NCI-H2081 treated with DMSO at 0.1 percent for 48 hours (cell line): ENCODE data around the gene MINK1.
"Not testable (repeated sequence)": the region's sequence is repeated elsewhere in the genome, so short reads cannot be mapped to it uniquely, and the experiment has no call there.

Experiments
- DNase-seq: peaks from one replicate; lab custom pipeline; 2025; lab: John Stamatoyannopoulos, UW

The MINK1 gene

GRCh38 chr17:4846635-4847390, 13.7 kb downstream of the MINK1 start:
- no peak for DNase-seq

GRCh38 chr17:4849011-4849536, 15.9 kb downstream of the MINK1 start:
- no peak for DNase-seq

GRCh38 chr17:4850246-4850645, 17.1 kb downstream of the MINK1 start:
- no peak for DNase-seq

GRCh38 chr17:4851084-4851483, 17.9 kb downstream of the MINK1 start:
- no peak for DNase-seq

GRCh38 chr17:4852567-4853207, 19.5 kb downstream of the MINK1 start:
- no peak for DNase-seq

- no peak for DNase-seq
Observed at GRCh38 chr17:4853208-4853671, 20.1 kb downstream of the MINK1 start.

GRCh38 chr17:4854111-4854681, 21.1 kb downstream of the MINK1 start:
- DNase-seq, result no peak

- DNase-seq, result no peak
Observed at GRCh38 chr17:4856271-4856936, 23.3 kb downstream of the MINK1 start.

- no peak for DNase-seq
Observed at GRCh38 chr17:4856937-4857314, 23.8 kb downstream of the MINK1 start.

GRCh38 chr17:4857347-4857746, 24.2 kb downstream of the MINK1 start:
- DNase-seq, result not testable (repeated sequence)

GRCh38 chr17:4858068-4858881, 25.1 kb downstream of the MINK1 start:
- DNase-seq, result no peak

- no peak for DNase-seq
Observed at GRCh38 chr17:4858882-4859260, 25.7 kb downstream of the MINK1 start.

- DNase-seq, result no peak
Observed at GRCh38 chr17:4859816-4860625, 26.9 kb downstream of the MINK1 start.

- no peak for DNase-seq
Observed at GRCh38 chr17:4860651-4861050, 27.5 kb downstream of the MINK1 start.

- DNase-seq, result no peak
Observed at GRCh38 chr17:4861052-4861451, 27.9 kb downstream of the MINK1 start.

- no peak for DNase-seq
Observed at GRCh38 chr17:4862720-4863119, 29.6 kb downstream of the MINK1 start.

- DNase-seq, result no peak
Observed at GRCh38 chr17:4863321-4863720, 30.2 kb downstream of the MINK1 start.

GRCh38 chr17:4867535-4867934, 34.4 kb downstream of the MINK1 start:
- DNase-seq, result not testable (repeated sequence)

- not testable (repeated sequence) for DNase-seq
Observed at GRCh38 chr17:4869058-4869998, 36.2 kb downstream of the MINK1 start.

GRCh38 chr17:4870855-4871254, 37.7 kb downstream of the MINK1 start:
- no peak for DNase-seq
